ENCODE data around the gene DAPK1. TPM values are rescaled to one million over a fixed set of nuclear protein-coding genes. Genes with fewer than 3 reads are reported as not detected.

Gene DAPK1
- total and polyA plus RNA-seq, 2 donors (not counting 3 experiments of a cell fraction or from before 2014, with no cell fraction given), result 58.9 to 119 TPM

DNA sequence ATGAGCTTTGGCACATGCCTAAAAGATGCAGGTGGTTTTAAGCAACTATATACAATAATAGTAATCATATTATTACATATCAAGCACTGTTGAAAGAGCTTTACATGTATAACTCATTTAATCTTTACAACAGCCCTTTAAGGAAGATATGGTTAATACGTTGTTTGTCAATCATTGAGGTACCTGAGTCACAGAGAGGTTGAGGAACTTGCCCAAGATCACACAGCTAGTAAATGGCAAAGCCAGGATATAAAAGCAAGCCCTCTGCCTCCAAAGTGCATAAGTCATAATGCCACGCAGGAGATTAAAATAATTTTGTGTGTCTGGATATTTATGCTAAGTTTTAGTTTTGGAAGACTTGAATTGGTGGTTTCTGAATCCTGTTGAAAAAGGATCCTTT lies 90.2 kb downstream of the DAPK1 start:
- Histone ChIP-seq H3K4me3 (replicated peaks in 1 of 3; ENCODE audit: insufficient read depth in 1 of 3, low read depth in 1 of 3, low read length in 3 of 3) (no peak overlapping the region), H3K9me1 (replicated peaks; ENCODE audit: control insufficient read depth, extremely low read depth, insufficient read depth, low read length) (no peaks in the 10 kb centered on the region), H3K9ac (replicated peaks; ENCODE audit: extremely low read depth, insufficient read depth, low read length) (no peak overlapping the region), H3K79me2 (ENCODE audit: control insufficient read depth, insufficient read depth, low read length) (peaks cover 2% of the 10 kb centered on the region), H2AFZ (ENCODE audit: low read depth, low read length) (no peak overlapping the region), H3K4me2 (ENCODE audit: insufficient read depth, low read length) (no peak overlapping the region), H3K9me3 (replicated peaks; ENCODE audit: control insufficient read depth, insufficient read depth, low read length) (no peaks in the 10 kb centered on the region), H3K27ac (ENCODE audit: insufficient read depth, low read depth, low read length) (no peak overlapping the region), H3K4me1 (ENCODE audit: control insufficient read depth, extremely low read depth, insufficient read depth, low read length) (peaks cover 1% of the 10 kb centered on the region), H3K27me3 (ENCODE audit: control insufficient read depth in 2 of 2, insufficient read depth in 2 of 2, low read length in 2 of 2) (no peaks in the 10 kb centered on the region), H3K36me3 (ENCODE audit: control insufficient read depth in 2 of 2, extremely low read depth in 1 of 2, insufficient read depth in 2 of 2, low read length in 2 of 2) (no peaks in the 10 kb centered on the region), H4K20me1 (replicated peaks; ENCODE audit: control insufficient read depth, extremely low read depth, insufficient read depth, low read length) (no peaks in the 10 kb centered on the region)
- no peak for DNase-seq (ENCODE audit: low read depth, low spot score)
- BruUV-seq (replicated peaks), result no TSS peak
- intact Hi-C loops (cut with micrococcal nuclease) (no loop called here), dilution Hi-C loops (cut with MboI; ENCODE audit: extremely low pct_ligation_motif_present, low sequenced_read_pairs) (no loop called here)
- ChIA-PET CTCF (interaction anchor here (1.1 kb wide), 1 partner anchor 12 kb away, joined by 5 read pairs; no protein-coding TSS in a partner anchor), POLR2A (interaction anchor here (0.6 kb wide), 1 partner anchor 70 kb away, joined by 6 read pairs; no protein-coding TSS in a partner anchor)
- FAIRE-seq, result no peak
- TF ChIP-seq, protein P1, sequence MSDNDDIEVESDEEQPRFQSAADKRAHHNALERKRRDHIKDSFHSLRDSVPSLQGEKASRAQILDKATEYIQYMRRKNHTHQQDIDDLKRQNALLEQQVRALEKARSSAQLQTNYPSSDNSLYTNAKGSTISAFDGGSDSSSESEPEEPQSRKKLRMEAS (IDR thresholded peaks at IDR 0.05; ENCODE audit: insufficient read depth, insufficient read length), result no peak
- no peak for TF ChIP-seq POLR2AphosphoS5 (IDR thresholded peaks at IDR 0.05; ENCODE audit: insufficient read depth, low read depth, low read length)
- no peak for TF ChIP-seq POLR2A (IDR thresholded peaks at IDR 0.05; ENCODE audit: low read depth, low read length)
- no peak for TF ChIP-seq JUN (IDR thresholded peaks at IDR 0.05; ENCODE audit: borderline replicate concordance, insufficient read depth, insufficient read length, low read depth)
- no peak for TF ChIP-seq GATA2 (IDR thresholded peaks at IDR 0.05; ENCODE audit: insufficient read depth, insufficient read length, low read depth, low read length)
- TF ChIP-seq MYC (IDR thresholded peaks at IDR 0.05; ENCODE audit: low read depth, low read length), result no peak
- TF ChIP-seq, protein P2, sequence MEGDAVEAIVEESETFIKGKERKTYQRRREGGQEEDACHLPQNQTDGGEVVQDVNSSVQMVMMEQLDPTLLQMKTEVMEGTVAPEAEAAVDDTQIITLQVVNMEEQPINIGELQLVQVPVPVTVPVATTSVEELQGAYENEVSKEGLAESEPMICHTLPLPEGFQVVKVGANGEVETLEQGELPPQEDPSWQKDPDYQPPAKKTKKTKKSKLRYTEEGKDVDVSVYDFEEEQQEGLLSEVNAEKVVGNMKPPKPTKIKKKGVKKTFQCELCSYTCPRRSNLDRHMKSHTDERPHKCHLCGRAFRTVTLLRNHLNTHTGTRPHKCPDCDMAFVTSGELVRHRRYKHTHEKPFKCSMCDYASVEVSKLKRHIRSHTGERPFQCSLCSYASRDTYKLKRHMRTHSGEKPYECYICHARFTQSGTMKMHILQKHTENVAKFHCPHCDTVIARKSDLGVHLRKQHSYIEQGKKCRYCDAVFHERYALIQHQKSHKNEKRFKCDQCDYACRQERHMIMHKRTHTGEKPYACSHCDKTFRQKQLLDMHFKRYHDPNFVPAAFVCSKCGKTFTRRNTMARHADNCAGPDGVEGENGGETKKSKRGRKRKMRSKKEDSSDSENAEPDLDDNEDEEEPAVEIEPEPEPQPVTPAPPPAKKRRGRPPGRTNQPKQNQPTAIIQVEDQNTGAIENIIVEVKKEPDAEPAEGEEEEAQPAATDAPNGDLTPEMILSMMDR (IDR thresholded peaks at IDR 0.05; ENCODE audit: extremely low read depth in 1 of 2, insufficient read depth in 1 of 2, low read depth in 1 of 2, low read length in 2 of 2), result no peak
- no peak for TF ChIP-seq FOS (IDR thresholded peaks at IDR 0.05; ENCODE audit: borderline replicate concordance, insufficient read depth, low read length)
- TF ChIP-seq EZH2 (IDR thresholded peaks at IDR 0.05; ENCODE audit: borderline replicate concordance, low read depth, low read length, severe bottlenecking), result no peak
